SK-N-DZ (cell line): Measurements from ENCODE around the gene TRAF7.
"Not testable (repeated sequence)": the region's sequence is repeated elsewhere in the genome, so short reads cannot be mapped to it uniquely, and the experiment has no call there.

Experiments used
- DNase-seq: peaks from one replicate; pipeline ENCODE4 v3.0.0-alpha.2; 2015; ENCODE audit warnings: low spot score

TRAF7 gene

GRCh38 chr16:2199621-2200139 lies 44.1 kb downstream of the TRAF7 start:
- DNase-seq = no peak

GRCh38 chr16:2200313-2200712 lies 44.7 kb downstream of the TRAF7 start:
- DNase-seq = no peak

GRCh38 chr16:2203119-2203688 lies 47.6 kb downstream of the TRAF7 start:
- DNase-seq = not testable (repeated sequence)

DNA sequence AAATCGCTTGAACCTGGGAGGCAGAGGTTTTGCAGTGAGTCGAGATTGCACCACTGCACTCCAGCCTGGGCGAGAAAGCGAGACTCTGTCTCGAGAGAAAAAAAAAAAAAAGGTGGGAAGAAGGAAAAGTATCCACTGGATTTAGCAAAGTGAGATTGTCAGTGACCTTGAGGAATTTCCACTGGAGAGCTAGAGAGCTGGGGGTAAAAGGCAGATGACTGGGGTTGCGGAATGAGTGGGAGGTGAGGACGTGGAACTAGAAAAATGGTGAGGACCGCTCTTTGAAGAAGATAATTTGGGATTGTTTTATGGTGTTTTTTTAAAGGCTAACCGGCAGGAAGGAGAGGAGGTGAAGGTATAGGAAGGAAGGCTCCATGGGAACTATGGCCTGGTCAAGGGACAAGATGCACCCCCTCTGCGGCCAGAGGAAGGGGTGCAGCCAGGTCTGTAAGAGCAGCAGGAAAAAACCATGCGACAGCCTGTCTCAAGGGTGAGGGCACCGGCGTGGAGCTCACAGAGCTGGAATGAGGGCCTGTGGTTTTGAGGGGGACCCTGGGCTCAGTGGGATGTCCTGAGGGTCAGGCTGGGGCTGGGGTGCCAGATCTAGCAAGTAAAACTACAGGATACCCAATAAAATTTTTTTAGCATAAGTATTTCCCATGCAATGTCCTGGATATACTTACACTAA lies 49.0 kb downstream of the TRAF7 start:
- no peak for DNase-seq

DNA sequence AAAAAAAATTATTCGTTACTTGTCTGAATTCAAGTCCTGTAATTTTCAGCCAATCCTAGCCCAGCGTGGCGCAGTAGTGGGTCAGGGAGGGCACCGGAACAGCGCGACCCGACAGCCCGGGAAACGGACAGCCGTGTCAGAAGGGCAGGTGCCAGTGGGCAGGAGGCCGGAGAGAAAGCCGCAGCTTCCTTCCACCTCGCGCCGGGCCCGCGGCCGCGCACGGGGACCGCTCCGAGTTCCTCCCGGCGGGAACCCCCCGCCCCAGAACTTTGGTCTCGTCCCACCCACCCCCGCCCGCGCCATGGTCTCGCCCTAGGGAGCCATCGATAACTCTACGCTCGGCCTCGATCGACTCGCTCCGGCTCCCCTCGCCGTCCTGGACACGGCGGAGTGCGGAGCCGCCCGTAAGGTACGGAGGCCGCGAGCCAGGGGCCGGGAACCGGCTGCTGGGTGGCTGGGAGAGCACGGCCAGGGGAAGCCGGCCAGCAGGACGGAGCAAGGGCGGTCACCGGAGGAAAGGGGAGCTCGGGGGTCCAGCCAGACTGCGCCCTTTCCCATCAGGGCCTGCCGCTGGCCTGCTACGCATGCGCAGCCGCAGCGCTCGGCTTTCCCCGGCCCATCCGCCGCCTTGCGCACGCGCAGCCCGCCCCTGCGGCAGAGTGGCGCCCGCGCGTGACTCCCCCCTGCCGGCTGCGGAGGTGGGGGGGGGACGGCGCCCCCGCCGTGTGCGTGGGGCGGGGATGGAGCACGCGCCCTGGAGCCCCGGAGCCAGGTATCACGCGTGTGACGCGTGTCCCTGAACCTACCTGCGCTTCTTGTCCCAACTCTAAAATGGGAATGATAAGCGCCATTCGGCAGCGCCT lies 49.8 kb downstream of the TRAF7 start, which contains the start of gene MLST8:
Gene MLST8, plus strand, starts transcription at position 351 of the 863 bp plus-strand sequence. CDS start 632 bp downstream, outside the sequence.
- peak; percentile 86 for DNase-seq

DNA sequence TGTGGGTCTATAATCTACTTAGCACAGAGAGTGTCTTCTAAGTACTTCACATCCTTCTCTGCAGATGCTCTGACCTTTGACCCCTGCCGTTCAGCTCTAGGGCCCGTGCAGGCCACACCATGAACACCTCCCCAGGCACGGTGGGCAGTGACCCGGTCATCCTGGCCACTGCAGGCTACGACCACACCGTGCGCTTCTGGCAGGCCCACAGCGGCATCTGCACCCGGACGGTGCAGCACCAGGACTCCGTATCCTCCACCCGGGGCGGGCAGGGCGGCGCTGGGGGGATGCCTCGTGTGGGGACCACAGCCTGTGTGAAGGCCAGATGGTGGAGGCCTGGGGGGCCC lies 50.4 kb downstream of the TRAF7 start:
- peak; percentile 79 for DNase-seq

- DNase-seq = no peak
These were observed 50.8 kb downstream of the TRAF7 start for GRCh38 chr16:2206420-2206779.

GRCh38 chr16:2206780-2207433 lies 51.3 kb downstream of the TRAF7 start:
- no peak for DNase-seq

DNA sequence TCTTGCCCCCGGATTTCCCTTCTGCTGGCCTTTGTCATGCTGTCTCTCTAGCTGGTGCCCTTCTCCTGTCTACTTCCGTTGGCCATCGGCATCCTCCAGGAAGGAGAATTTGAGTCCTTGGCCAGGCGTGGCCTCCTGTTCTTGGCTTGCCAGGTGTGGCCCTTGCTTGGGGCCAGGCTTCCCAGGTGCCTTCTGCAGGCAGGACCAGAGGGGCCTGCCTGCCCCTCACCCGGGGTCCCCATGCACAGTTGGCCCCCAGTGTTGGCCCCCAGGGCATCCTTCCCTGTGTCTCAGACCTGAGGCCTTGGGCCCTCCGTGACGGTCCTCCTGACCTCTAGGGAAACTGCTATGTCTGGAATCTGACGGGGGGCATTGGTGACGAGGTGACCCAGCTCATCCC lies 52.3 kb downstream of the TRAF7 start:
- no peak for DNase-seq

GRCh38 chr16:2208308-2208707 lies 52.7 kb downstream of the TRAF7 start:
- DNase-seq = peak; percentile 73

DNA sequence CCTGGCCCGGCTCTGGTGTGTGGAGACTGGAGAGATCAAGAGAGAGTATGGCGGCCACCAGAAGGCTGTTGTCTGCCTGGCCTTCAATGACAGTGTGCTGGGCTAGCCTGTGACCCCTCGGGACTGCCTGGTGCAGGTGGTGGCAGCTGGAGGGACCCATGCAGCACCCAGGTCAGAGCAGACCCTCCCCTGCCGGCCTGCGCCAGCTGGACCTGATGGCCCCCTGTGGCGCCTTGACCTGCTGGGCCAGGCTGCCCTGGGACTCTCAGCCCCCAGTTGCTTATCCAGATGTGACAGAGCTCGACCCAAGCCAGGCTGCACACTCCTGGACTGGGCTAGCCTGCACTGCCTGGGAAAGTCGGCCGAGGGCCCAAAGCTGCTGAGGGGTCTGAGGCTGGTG lies 53.2 kb downstream of the TRAF7 start:
- no peak for DNase-seq

DNA sequence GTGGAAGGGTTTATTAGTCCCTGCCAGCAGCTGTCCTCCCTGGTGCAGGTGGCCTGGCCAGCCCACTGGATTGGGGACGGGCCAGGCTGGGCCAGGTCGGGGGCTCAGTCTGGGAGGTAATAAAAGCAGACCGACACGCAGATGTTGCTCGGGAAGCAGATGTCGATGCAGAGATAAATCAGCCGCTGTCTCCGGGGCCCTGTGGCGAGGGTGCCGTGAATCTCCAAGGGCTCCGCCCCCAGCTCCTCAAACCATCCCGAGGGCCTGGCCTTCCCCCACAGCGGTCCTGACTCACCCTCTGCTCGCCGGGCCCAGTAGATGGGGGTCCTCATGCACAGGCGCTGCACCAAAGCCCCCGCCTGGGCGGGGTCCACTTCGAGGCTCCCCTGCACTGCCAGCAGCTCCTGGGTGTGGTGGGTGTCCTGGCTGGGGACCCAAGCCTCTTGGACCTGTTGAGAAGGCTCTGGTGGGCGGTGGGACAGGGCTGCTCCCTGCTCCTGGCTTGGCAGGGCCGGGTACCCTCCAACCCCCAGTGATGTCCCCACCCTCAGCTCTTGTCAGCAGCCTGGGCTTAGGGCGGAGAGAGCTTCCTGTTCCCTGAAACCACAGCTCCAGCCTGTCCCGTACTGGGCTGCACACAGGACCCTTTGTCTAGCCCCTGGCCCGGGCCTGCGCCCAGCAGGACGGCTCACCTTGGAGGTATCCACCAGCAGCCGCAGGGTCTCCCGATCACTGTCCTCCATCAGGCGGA lies 53.9 kb downstream of the TRAF7 start:
- no peak for DNase-seq

GRCh38 chr16:2210009-2210332 lies 54.4 kb downstream of the TRAF7 start:
- no peak for DNase-seq

- DNase-seq = peak; percentile 74
These were observed 55.1 kb downstream of the TRAF7 start, which contains the start of gene BRICD5 for GRCh38 chr16:2210386-2211365. Gene BRICD5, minus strand, starts transcription at chr16:2210863. Its CDS starts 30 bp downstream, at chr16:2210833.

DNA sequence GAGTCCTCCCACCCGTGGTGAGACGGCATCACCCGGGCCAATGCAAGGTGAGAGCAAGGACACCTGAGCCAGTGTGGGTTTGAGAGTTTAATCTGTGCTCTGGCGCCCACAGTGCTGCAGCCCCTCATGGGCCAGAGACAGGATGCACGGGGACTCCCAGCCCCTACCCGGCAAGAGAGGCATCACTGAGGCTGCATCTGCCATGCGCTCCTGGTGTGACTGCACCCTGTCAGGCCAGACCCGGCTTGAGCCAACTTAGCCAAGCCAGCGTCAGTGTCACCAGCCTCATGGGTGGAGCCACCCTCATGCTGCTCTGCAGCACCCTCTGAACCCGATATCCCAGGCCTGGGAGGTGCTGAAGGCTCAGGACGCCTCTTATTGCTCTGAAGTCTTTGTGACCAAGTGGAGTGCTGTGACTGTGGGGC lies 56.4 kb downstream of the TRAF7 start:
- DNase-seq = no peak

DNA sequence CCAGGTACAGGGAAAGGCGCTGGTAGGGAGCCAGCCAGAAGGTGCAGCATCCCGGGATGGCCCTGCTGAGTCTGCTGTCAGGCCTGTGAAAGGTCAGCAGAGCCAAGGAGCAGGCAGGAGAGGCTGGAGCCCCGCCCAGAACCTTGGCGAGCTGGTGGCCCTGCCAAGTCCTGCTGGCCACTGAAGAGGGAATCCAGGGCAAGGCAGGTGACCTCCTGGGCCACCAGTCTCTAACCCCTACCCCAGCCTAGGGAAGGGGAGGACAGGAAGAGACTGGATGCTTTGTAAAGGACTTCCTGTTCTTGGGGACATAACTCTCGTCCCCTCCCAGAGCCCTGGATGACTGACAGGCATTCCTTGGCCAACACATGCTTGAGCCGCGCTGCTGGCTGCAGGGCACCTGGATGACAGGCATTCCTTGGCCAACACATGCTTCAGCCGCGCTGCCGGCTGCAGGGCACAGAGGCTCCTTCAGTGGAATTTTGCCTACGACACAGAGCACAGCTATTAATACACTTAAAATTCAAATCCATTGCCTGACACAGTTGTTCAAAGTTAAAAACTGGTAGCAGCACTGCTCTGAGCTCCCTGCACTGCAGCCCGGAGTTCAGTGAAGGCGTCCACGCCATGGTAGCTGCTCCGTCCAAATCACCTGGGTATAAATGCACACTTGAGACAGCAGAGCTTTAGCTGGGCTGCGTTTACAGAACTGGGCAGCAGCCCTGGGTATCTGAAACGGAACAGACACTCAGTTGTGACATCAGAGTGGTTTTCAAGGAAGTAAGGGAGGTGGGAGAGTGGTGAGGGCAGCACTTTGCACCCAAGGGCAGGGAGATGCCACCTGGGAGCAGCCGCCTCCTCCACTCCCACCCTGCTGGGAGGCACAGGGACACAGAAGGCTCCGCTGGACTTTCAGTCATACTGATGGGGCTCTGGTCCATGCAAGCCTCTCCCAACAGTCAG lies 57.1 kb downstream of the TRAF7 start:
- DNase-seq = no peak

- DNase-seq = no peak
These were observed 58.5 kb downstream of the TRAF7 start for GRCh38 chr16:2213817-2214718.

- DNase-seq = no peak
These were observed 59.1 kb downstream of the TRAF7 start, which contains the start of gene PGP for GRCh38 chr16:2214719-2214968. Gene PGP, minus strand, starts transcription at chr16:2214840. Its CDS starts 63 bp downstream, at chr16:2214777.
